ENCODE results near the gene OR9A2. TPM values are rescaled to one million over a fixed set of nuclear protein-coding genes. Genes with fewer than 3 reads are reported as not detected.
"Not testable (repeated sequence)": the region's sequence is repeated elsewhere in the genome, so short reads cannot be mapped to it uniquely, and the experiment has no call there.

The OR9A2 gene
- polyA plus RNA-seq, 4 donors = not detected

GRCh38 chr7:142978402-142978801 is 48.5 kb downstream of the OR9A2 start:
- not testable (repeated sequence) for DNase-seq (ENCODE audit: low read depth in 4 of 4, low spot score in 2 of 4)

Other genes with a start within 250 kb of the OR9A2 start
- gene EPHB6, start 172.1 kb downstream of the OR9A2 start, polyA plus RNA-seq (ENCODE audit: insufficient read length in 4 of 4) = 10 to 100 TPM; 21.0 to 28.6 (median 25.1) TPM
- gene TRPV6, start 141.4 kb downstream of the OR9A2 start, polyA plus RNA-seq (ENCODE audit: insufficient read length in 4 of 4) = 10 to 100 TPM in 2 of 4 donors, 1 to 10 TPM in 2; 8.4 to 16.5 (median 11.5) TPM
- 1 to 10 TPM in 2 of 4 donors, under 1 TPM in 2; 0.56 to 2.7 (median 1.3) TPM for gene TRPV5, start 93.4 kb downstream of the OR9A2 start, polyA plus RNA-seq (ENCODE audit: insufficient read length in 4 of 4)
- 1 to 10 TPM in 2 of 4 donors, under 1 TPM in 2; 0.24 to 1.3 (median 0.72) TPM for gene LLCFC1, start 87.6 kb downstream of the OR9A2 start, polyA plus RNA-seq (ENCODE audit: insufficient read length in 4 of 4)
- 1 to 10 TPM; 1.6 to 3.8 (median 2.7) TPM for gene KEL, start 64.8 kb downstream of the OR9A2 start, polyA plus RNA-seq (ENCODE audit: insufficient read length in 4 of 4)
- gene OR6V1, start 25.2 kb upstream of the OR9A2 start, polyA plus RNA-seq (ENCODE audit: insufficient read length in 4 of 4) = not detected
- not detected for gene PIP, start 104.9 kb upstream of the OR9A2 start, polyA plus RNA-seq (ENCODE audit: insufficient read length in 4 of 4)
- gene TAS2R39, start 156.3 kb upstream of the OR9A2 start, polyA plus RNA-seq (ENCODE audit: insufficient read length in 4 of 4) = not detected
- not detected for gene TAS2R40, start 194.9 kb upstream of the OR9A2 start, polyA plus RNA-seq (ENCODE audit: insufficient read length in 4 of 4)
- gene GSTK1, start 236.3 kb upstream of the OR9A2 start, polyA plus RNA-seq (ENCODE audit: insufficient read length in 4 of 4) = 100 to 1,000 TPM; 194 to 231 (median 210) TPM

Measured in left renal cortex interstitium (tissue), 4 donors.